ENCODE data around the gene TRIM2.

Gene TRIM2

GRCh38 chr4:153212736-153213135 lies 8.5 kb downstream of the TRIM2 start:
- peaks cover 2% of the 10 kb centered on the region for H3K27me3 ChIP-seq (ENCODE audit: insufficient read depth, poor library complexity, severe bottlenecking)
- TF ChIP-seq GABPA (IDR thresholded peaks at IDR 0.05; ENCODE audit: low read depth): no peak
- no peak for TF ChIP-seq CTCF (IDR thresholded peaks at IDR 0.05; ENCODE audit: insufficient read depth, low read length)
- no peak for TF ChIP-seq SPI1 (IDR thresholded peaks at IDR 0.05; ENCODE audit: borderline replicate concordance, low read depth)
- TF ChIP-seq POLR2AphosphoS5 (IDR thresholded peaks at IDR 0.05; ENCODE audit: low read depth): no peak
- TF ChIP-seq, protein P1, sequence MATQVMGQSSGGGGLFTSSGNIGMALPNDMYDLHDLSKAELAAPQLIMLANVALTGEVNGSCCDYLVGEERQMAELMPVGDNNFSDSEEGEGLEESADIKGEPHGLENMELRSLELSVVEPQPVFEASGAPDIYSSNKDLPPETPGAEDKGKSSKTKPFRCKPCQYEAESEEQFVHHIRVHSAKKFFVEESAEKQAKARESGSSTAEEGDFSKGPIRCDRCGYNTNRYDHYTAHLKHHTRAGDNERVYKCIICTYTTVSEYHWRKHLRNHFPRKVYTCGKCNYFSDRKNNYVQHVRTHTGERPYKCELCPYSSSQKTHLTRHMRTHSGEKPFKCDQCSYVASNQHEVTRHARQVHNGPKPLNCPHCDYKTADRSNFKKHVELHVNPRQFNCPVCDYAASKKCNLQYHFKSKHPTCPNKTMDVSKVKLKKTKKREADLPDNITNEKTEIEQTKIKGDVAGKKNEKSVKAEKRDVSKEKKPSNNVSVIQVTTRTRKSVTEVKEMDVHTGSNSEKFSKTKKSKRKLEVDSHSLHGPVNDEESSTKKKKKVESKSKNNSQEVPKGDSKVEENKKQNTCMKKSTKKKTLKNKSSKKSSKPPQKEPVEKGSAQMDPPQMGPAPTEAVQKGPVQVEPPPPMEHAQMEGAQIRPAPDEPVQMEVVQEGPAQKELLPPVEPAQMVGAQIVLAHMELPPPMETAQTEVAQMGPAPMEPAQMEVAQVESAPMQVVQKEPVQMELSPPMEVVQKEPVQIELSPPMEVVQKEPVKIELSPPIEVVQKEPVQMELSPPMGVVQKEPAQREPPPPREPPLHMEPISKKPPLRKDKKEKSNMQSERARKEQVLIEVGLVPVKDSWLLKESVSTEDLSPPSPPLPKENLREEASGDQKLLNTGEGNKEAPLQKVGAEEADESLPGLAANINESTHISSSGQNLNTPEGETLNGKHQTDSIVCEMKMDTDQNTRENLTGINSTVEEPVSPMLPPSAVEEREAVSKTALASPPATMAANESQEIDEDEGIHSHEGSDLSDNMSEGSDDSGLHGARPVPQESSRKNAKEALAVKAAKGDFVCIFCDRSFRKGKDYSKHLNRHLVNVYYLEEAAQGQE (IDR thresholded peaks at IDR 0.05; ENCODE audit: insufficient replicate concordance, low read depth): no peak
- H3K4me3 ChIP-seq (replicated peaks; ENCODE audit: insufficient read depth, low read length): no peak overlapping the region
- no peak for DNase-seq (ENCODE audit: low read depth in 1 of 2, low spot score in 1 of 2)
- H3K27ac ChIP-seq (replicated peaks): no peak overlapping the region

DNA sequence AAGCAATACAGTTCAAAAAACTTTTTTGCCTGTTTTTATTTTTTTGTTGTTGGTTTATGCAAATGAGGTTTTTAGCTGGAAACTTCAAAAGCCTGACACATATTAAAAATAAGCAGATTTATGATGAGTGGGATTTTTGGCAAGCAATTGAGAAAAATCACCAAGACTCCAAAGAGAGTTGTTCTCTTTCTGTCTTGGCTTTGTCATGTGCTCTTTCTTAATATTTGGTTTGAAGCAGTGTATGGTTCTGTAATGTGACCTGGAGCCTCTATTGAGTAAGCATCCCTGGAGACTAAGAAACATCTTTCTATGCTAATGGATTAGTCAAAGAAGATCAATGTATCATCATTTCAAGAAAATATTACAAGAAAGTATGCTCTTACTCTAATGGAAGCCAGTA lies 11.7 kb downstream of the TRIM2 start:
- no peak for DNase-seq (ENCODE audit: low read depth in 1 of 2, low spot score in 1 of 2)
- TF ChIP-seq, protein P1 (IDR thresholded peaks at IDR 0.05; ENCODE audit: insufficient replicate concordance, low read depth): no peak
- TF ChIP-seq GABPA (IDR thresholded peaks at IDR 0.05; ENCODE audit: low read depth) (no peak), POLR2AphosphoS5 (IDR thresholded peaks at IDR 0.05; ENCODE audit: low read depth) (no peak), CTCF (IDR thresholded peaks at IDR 0.05; ENCODE audit: insufficient read depth, low read length) (no peak), SPI1 (IDR thresholded peaks at IDR 0.05; ENCODE audit: borderline replicate concordance, low read depth) (no peak)
- H3K4me3 ChIP-seq (replicated peaks; ENCODE audit: insufficient read depth, low read length): no peak overlapping the region
- peaks cover 4% of the 10 kb centered on the region for H3K27me3 ChIP-seq (ENCODE audit: insufficient read depth, poor library complexity, severe bottlenecking)
- H3K27ac ChIP-seq (replicated peaks): no peak overlapping the region

- Histone ChIP-seq H3K4me3 (replicated peaks; ENCODE audit: insufficient read depth, low read length) (no peak overlapping the region), H3K27ac (replicated peaks) (no peak overlapping the region), H3K27me3 (ENCODE audit: insufficient read depth, poor library complexity, severe bottlenecking) (peaks cover 4% of the 10 kb centered on the region)
- DNase-seq (ENCODE audit: low read depth in 1 of 2, low spot score in 1 of 2): no peak
- TF ChIP-seq SPI1 (IDR thresholded peaks at IDR 0.05; ENCODE audit: borderline replicate concordance, low read depth): no peak
- no peak for TF ChIP-seq GABPA (IDR thresholded peaks at IDR 0.05; ENCODE audit: low read depth)
- no peak for TF ChIP-seq POLR2AphosphoS5 (IDR thresholded peaks at IDR 0.05; ENCODE audit: low read depth)
- no peak for TF ChIP-seq CTCF (IDR thresholded peaks at IDR 0.05; ENCODE audit: insufficient read depth, low read length)
- TF ChIP-seq, protein P1 (IDR thresholded peaks at IDR 0.05; ENCODE audit: insufficient replicate concordance, low read depth): no peak
These were observed 12.3 kb downstream of the TRIM2 start for GRCh38 chr4:153216546-153216945.

Data from HL-60 (cell line).